CD8-positive, alpha-beta memory T cell (primary cell): ENCODE measurements around the gene REG3G. TPM values are rescaled to one million over a fixed set of nuclear protein-coding genes. Genes with fewer than 3 reads are reported as not detected.

Source experiments
- CTCF ChIA-PET: fragments of 350-600 bp; sonication (Branson Sonifier 250); formaldehyde crosslinking; loops from one replicate; lab custom pipeline; 2021; ENCODE audit warnings: antibody characterized with exemption; lab: Charles Lee
- POLR2A ChIA-PET: fragments of 350-600 bp; sonication (Branson Sonifier 250); formaldehyde crosslinking; loops from one replicate; lab custom pipeline; 2021; ENCODE audit warnings: antibody characterized with exemption; lab: Charles Lee
- DNase-seq, 5 donors: peaks; one replicate each; pipeline versions ENCODE4 v3.0.0 to v3.0.0-alpha.2; 2020 to 2022; ENCODE audit warnings: mixed read lengths in 1 of 5
- H3K27ac ChIP-seq: one replicate; pipeline ENCODE4 v1.7.0; 2013; ENCODE audit warnings: low read depth, mild to moderate bottlenecking, low read length, moderate library complexity
- H3K27me3 ChIP-seq: 2 replicates; pipeline ENCODE4 v1.7.0; 2013; ENCODE audit warnings: low read length, mild to moderate bottlenecking; ENCODE audit not compliant: insufficient read depth, poor library complexity, severe bottlenecking
- H3K36me3 ChIP-seq: 2 replicates; pipeline ENCODE4 v1.7.0; 2013; ENCODE audit warnings: mild to moderate bottlenecking, low read length, moderate library complexity; ENCODE audit not compliant: insufficient read depth
- H3K4me1 ChIP-seq: 2 replicates; pipeline ENCODE4 v1.7.0; 2013; ENCODE audit warnings: mild to moderate bottlenecking, low read length, moderate library complexity; ENCODE audit not compliant: insufficient read depth
- H3K4me3 ChIP-seq: 2 replicates; pipeline ENCODE4 v1.7.0; 2013; ENCODE audit warnings: mild to moderate bottlenecking, low read length
- H3K9me3 ChIP-seq: 2 replicates; pipeline ENCODE4 v1.7.0; 2013; ENCODE audit warnings: mild to moderate bottlenecking, low read length
- H3K27ac Mint-ChIP-seq, 8 donors: one replicate each; pipeline ENCODE4 v1.8.0; 2020 to 2021; ENCODE audit warnings: mixed read lengths in 8 of 8, mild to moderate bottlenecking in 6 of 8, inconsistent platforms in 3 of 8, moderate library complexity in 3 of 8
- H3K27me3 Mint-ChIP-seq, 2 donors: one replicate each; pipeline ENCODE4 v1.8.0; 2020 to 2021; ENCODE audit warnings: mixed read lengths in 2 of 2, mild to moderate bottlenecking in 1 of 2, moderate library complexity in 1 of 2
- H3K36me3 Mint-ChIP-seq, 3 donors: one replicate each; pipeline ENCODE4 v1.8.0; 2020 to 2021; ENCODE audit warnings: mixed read lengths in 3 of 3, inconsistent platforms in 1 of 3, mild to moderate bottlenecking in 1 of 3
- H3K4me1 Mint-ChIP-seq, 3 donors: one replicate each; pipeline ENCODE4 v1.8.0; 2020 to 2021; ENCODE audit warnings: mixed read lengths in 3 of 3, inconsistent platforms in 1 of 3, mild to moderate bottlenecking in 1 of 3
- H3K4me3 Mint-ChIP-seq, 7 donors: one replicate each; pipeline ENCODE4 v1.8.0; 2020 to 2021; ENCODE audit warnings: mixed read lengths in 7 of 7, mild to moderate bottlenecking in 6 of 7, moderate library complexity in 4 of 7, inconsistent platforms in 2 of 7
- H3K9me3 Mint-ChIP-seq, 5 donors: one replicate each; pipeline ENCODE4 v1.8.0; 2020 to 2022; ENCODE audit warnings: mixed read lengths in 5 of 5, mild to moderate bottlenecking in 3 of 5, moderate library complexity in 2 of 5, inconsistent platforms in 1 of 5
- polyA plus RNA-seq: library from polyadenylated mRNA; unstranded; fragments of 300-500 nt; fragmentation: Illumina TruSeq; gene quantifications from one replicate; pipeline ENCODE4 v1.2.3, GENCODE V29; 2021
- total RNA-seq, 2 experiments: library from RNA; stranded (reverse); gene quantifications; one replicate each; pipeline ENCODE4 v1.2.3, GENCODE V29; 2021

Gene REG3G
- total RNA-seq = not detected
- polyA plus RNA-seq = not detected

- peaks cover 0 to 1% of the 10 kb centered on the region in 2 donors for H3K27me3 Mint-ChIP-seq
- no peak for DNase-seq
- H3K4me3 Mint-ChIP-seq = peak within 1 kb of the TSS in 1 of 7 donors; percentile 23
- ChIA-PET CTCF (no interaction called here), POLR2A (no interaction called here)
- H3K27ac ChIP-seq = no peak within 1 kb of the TSS
- no peaks in the 10 kb centered on the region for H3K36me3 Mint-ChIP-seq
- H3K4me1 ChIP-seq = no peaks in the 10 kb centered on the region
- no peak within 1 kb of the TSS for H3K4me3 ChIP-seq
- no peaks in the 10 kb centered on the region for H3K9me3 ChIP-seq
- no peaks in the 10 kb centered on the region for H3K36me3 ChIP-seq
- no peaks in the 10 kb centered on the region for H3K27me3 ChIP-seq
- no peaks in the 10 kb centered on the region for H3K4me1 Mint-ChIP-seq
- H3K9me3 Mint-ChIP-seq = peaks cover 10 to 14% (median 13%) of the 10 kb centered on the region in 5 donors
- H3K27ac Mint-ChIP-seq = no peak within 1 kb of the TSS
Measured at GRCh38 chr2:79025421-79025820, at the start of gene REG3G. Gene REG3G, plus strand, starts transcription at chr2:79025702. Its CDS starts 392 bp downstream, at chr2:79026094.

DNA sequence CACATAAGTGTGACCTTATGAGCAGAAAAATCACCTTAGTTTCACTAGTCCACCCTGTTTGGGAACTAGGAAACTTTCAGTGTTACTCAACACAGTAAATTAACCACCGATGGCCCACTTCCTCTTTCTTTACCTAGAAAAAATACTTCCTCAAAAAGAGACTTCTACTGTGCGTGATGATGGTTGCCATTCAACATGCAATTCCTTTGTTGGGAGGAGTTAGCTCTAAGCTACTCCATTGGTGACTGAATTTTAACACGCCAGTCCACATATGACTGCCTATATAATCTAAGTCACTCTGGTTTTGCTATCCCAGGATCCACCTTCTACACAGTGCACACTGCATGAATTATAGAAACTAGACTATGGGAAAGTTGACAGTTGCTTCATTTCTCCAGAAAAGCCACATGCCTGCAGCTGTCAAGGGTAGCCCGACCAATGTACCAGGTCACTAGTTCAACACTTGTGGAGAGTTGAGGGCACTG, 47.8 kb upstream of the REG3G start:
- ChIA-PET POLR2A (no interaction called here), CTCF (no interaction called here)
- H3K4me3 ChIP-seq = no peak overlapping the region
- no peaks in the 10 kb centered on the region for H3K27me3 Mint-ChIP-seq
- peaks cover 0 to 2% (median 0%) of the 10 kb centered on the region in 3 donors for H3K36me3 Mint-ChIP-seq
- H3K27ac Mint-ChIP-seq = no peak overlapping the region
- no peak overlapping the region for H3K27ac ChIP-seq
- H3K4me3 Mint-ChIP-seq = no peak overlapping the region
- H3K9me3 ChIP-seq = no peaks in the 10 kb centered on the region
- H3K4me1 Mint-ChIP-seq = no peaks in the 10 kb centered on the region
- H3K27me3 ChIP-seq = no peaks in the 10 kb centered on the region
- no peak for DNase-seq
- no peaks in the 10 kb centered on the region for H3K36me3 ChIP-seq
- peaks cover 4 to 14% (median 7%) of the 10 kb centered on the region in 5 donors for H3K9me3 Mint-ChIP-seq
- no peaks in the 10 kb centered on the region for H3K4me1 ChIP-seq

DNA sequence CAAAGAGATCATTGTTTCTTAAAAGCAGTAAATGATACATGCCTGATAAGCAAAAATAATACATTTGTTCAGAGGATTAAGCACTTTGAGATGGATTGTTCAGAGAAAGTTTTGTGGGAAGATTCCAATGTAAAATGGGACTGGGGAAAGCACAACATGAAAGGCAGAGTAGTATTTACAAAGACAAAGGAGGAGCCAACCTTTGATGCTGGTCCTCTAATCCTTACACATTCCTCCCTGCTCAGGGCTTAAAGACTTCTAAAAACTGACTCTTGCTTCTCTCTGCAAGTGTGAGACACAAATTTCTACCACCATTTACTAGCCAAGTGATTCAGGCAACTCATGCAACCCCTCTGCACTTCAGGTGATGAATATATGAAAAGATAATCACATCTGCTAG, 47.2 kb upstream of the REG3G start:
- Histone ChIP-seq H3K4me3 (no peak overlapping the region), H3K9me3 (no peaks in the 10 kb centered on the region), H3K4me1 (no peaks in the 10 kb centered on the region), H3K27ac (no peak overlapping the region), H3K36me3 (no peaks in the 10 kb centered on the region), H3K27me3 (no peaks in the 10 kb centered on the region)
- CTCF ChIA-PET = no interaction called here
- Mint-ChIP-seq H3K27me3 (no peaks in the 10 kb centered on the region), H3K27ac (no peak overlapping the region), H3K36me3 (peaks cover 0 to 2% (median 0%) of the 10 kb centered on the region in 3 donors), H3K9me3 (peaks cover 4 to 15% (median 7%) of the 10 kb centered on the region in 5 donors), H3K4me3 (no peak overlapping the region), H3K4me1 (no peaks in the 10 kb centered on the region)
- POLR2A ChIA-PET = no interaction called here
- DNase-seq = no peak

DNA sequence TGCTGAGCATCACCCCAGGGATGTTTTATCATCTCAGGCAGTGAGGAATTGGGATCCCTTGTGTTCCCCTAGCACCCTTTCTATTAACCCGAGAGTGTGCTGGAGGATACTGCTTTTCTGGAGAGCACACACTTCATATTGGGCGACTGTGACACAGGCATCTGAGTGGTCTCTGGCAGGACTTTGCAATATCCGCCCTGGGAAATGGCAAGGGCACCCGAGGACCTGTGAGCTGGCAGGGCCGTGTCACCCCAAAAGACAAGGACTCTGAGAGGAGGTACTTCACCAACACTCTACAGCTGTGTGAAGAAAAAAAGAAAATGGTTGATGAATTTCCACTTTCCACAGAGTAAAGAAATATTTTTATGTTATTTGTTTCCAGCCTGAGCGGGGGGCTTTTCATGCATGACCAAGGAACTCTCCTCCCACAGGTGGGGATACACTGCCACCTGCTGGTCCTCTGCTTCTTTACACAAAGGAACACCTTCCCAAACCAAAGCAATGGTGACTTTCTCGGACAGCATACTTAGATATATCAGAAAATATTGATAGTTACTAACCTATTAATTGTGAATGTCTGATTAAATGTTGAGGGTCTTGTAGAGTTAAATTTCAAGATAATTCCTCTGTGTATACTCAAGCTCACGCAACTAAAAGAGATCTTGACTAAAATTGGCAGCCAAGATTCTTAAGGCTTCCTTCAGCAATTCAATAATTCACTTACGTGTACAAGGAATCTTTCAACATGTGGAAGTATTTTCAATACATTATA, 45.9 kb upstream of the REG3G start:
- no peaks in the 10 kb centered on the region for H3K4me1 ChIP-seq
- no peak overlapping the region for H3K27ac ChIP-seq
- H3K27ac Mint-ChIP-seq = no peak overlapping the region
- CTCF ChIA-PET = no interaction called here
- no peaks in the 10 kb centered on the region for H3K27me3 ChIP-seq
- DNase-seq = no peak
- H3K36me3 Mint-ChIP-seq = peaks cover 0 to 2% (median 0%) of the 10 kb centered on the region in 3 donors
- no peaks in the 10 kb centered on the region for H3K9me3 ChIP-seq
- H3K36me3 ChIP-seq = no peaks in the 10 kb centered on the region
- peaks cover 4 to 10% (median 7%) of the 10 kb centered on the region in 5 donors for H3K9me3 Mint-ChIP-seq
- no peak overlapping the region for H3K4me3 ChIP-seq
- H3K4me3 Mint-ChIP-seq = no peak overlapping the region
- POLR2A ChIA-PET = no interaction called here
- H3K4me1 Mint-ChIP-seq = no peaks in the 10 kb centered on the region
- no peaks in the 10 kb centered on the region for H3K27me3 Mint-ChIP-seq

DNA sequence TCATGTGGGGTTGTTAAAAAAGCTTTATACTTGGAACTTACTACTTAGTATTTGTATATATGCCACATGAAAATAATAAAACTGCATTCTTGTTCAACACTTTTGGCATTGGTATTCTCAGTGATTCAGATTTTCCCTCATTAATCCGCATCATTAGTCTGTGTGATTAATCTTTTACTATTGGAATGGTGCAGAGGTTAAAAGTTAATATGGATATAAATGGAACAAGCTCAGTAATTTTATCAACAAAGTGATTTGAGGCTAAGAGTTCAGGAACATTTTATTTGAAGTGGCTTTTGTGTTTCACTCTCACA, 45.4 kb upstream of the REG3G start:
- Histone ChIP-seq H3K36me3 (no peaks in the 10 kb centered on the region), H3K4me1 (no peaks in the 10 kb centered on the region), H3K27ac (no peak overlapping the region), H3K4me3 (no peak overlapping the region), H3K27me3 (no peaks in the 10 kb centered on the region), H3K9me3 (no peaks in the 10 kb centered on the region)
- H3K27ac Mint-ChIP-seq = no peak overlapping the region
- CTCF ChIA-PET = no interaction called here
- no peak for DNase-seq
- H3K9me3 Mint-ChIP-seq = peaks cover 4 to 9% (median 7%) of the 10 kb centered on the region in 5 donors
- no peaks in the 10 kb centered on the region for H3K4me1 Mint-ChIP-seq
- H3K36me3 Mint-ChIP-seq = peaks cover 0 to 2% (median 0%) of the 10 kb centered on the region in 3 donors
- no peaks in the 10 kb centered on the region for H3K27me3 Mint-ChIP-seq
- POLR2A ChIA-PET = no interaction called here
- no peak overlapping the region for H3K4me3 Mint-ChIP-seq

DNA sequence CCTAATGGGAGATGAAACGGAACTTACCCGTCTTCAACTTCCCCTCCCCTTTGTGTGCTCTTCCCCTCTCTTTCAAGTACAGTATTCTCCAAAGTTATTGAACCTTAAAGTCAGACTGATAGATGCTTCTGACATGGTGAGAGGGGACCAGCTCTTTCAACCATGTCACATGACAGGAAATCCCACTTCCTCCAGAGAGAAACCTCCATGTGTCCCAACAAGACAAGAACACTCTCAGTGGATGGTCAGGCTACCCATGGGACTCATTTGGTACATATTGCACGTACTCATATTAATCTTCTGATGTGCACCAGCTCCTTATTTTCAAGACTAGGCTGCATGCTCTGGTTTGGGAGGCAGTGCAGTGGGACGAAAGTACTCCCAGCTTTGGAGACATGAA, 44.6 kb upstream of the REG3G start:
- Mint-ChIP-seq H3K4me3 (peak overlapping the region in 1 of 7 donors; percentile 13), H3K36me3 (peaks cover 0 to 2% (median 0%) of the 10 kb centered on the region in 3 donors), H3K9me3 (peaks cover 6 to 9% (median 7%) of the 10 kb centered on the region in 5 donors), H3K27me3 (no peaks in the 10 kb centered on the region), H3K27ac (no peak overlapping the region), H3K4me1 (no peaks in the 10 kb centered on the region)
- CTCF ChIA-PET = no interaction called here
- H3K27me3 ChIP-seq = no peaks in the 10 kb centered on the region
- no peaks in the 10 kb centered on the region for H3K4me1 ChIP-seq
- no peak for DNase-seq
- POLR2A ChIA-PET = no interaction called here
- no peak overlapping the region for H3K4me3 ChIP-seq
- H3K27ac ChIP-seq = no peak overlapping the region
- H3K36me3 ChIP-seq = no peaks in the 10 kb centered on the region
- no peaks in the 10 kb centered on the region for H3K9me3 ChIP-seq

- peaks cover 6 to 15% (median 7%) of the 10 kb centered on the region in 5 donors for H3K9me3 Mint-ChIP-seq
- Histone ChIP-seq H3K27me3 (no peaks in the 10 kb centered on the region), H3K36me3 (no peaks in the 10 kb centered on the region), H3K4me1 (no peaks in the 10 kb centered on the region), H3K27ac (no peak overlapping the region), H3K4me3 (no peak overlapping the region), H3K9me3 (no peaks in the 10 kb centered on the region)
- no peaks in the 10 kb centered on the region for H3K4me1 Mint-ChIP-seq
- no peaks in the 10 kb centered on the region for H3K27me3 Mint-ChIP-seq
- DNase-seq = no peak
- H3K36me3 Mint-ChIP-seq = peaks cover 0 to 2% (median 0%) of the 10 kb centered on the region in 3 donors
- H3K27ac Mint-ChIP-seq = no peak overlapping the region
- no peak overlapping the region for H3K4me3 Mint-ChIP-seq
- ChIA-PET POLR2A (no interaction called here), CTCF (no interaction called here)
Measured at GRCh38 chr2:78982638-78983330, 42.7 kb upstream of the REG3G start.

DNA sequence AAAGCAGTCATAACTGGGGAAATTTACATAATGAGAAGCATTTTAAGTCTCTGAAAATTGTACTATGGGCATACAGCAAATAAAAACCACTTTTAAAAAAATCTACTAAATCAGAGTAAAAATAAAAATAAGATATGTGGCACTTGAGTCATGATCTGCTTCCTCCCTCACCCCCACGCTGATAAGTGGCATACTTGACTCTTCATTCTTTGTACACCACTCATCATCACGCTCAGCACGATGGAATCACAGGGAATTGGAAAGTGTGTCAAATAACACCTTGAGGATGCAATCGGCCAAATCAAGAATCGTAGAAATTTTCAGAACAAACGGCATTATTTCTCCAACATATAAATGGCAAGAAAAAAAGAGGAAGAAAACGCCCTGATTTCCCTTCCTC, 41.1 kb upstream of the REG3G start:
- Mint-ChIP-seq H3K4me3 (no peak overlapping the region), H3K4me1 (no peaks in the 10 kb centered on the region), H3K27me3 (no peaks in the 10 kb centered on the region), H3K36me3 (peaks cover 0 to 2% (median 0%) of the 10 kb centered on the region in 3 donors), H3K9me3 (peaks cover 2 to 15% (median 5%) of the 10 kb centered on the region in 5 donors), H3K27ac (no peak overlapping the region)
- DNase-seq = no peak
- ChIA-PET POLR2A (no interaction called here), CTCF (no interaction called here)
- Histone ChIP-seq H3K36me3 (no peaks in the 10 kb centered on the region), H3K9me3 (no peaks in the 10 kb centered on the region), H3K4me1 (no peaks in the 10 kb centered on the region), H3K27me3 (no peaks in the 10 kb centered on the region), H3K4me3 (no peak overlapping the region), H3K27ac (no peak overlapping the region)
